GM19452 (cell line): ENCODE data around the gene SPSB3.

Experiments used
- ATAC-seq: cut with Tn5 transposase; IDR thresholded peaks from one replicate; pipeline ENCODE4 v1.9.1; 2021; ENCODE audit not compliant: unreplicated experiment

SPSB3 gene

DNA sequence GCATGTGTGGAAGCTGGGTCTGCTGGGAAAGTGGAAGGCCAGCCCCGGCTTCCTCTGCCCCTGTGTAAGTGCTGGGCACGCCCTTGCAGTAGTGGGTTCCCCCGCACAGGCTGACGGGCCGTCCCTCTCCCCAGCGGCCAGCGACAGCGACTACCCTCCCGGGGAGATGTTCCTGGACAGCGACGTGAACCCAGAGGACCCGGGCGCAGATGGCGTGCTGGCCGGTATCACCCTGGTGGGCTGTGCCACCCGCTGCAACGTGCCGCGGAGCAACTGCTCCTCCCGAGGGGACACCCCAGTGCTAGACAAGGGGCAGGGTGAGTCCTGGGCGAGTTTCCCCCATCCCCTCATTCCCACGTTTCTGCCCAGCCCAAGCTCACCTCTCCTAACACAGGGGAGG, 16.5 kb downstream of the SPSB3 start:
- ATAC-seq, result no peak

DNA sequence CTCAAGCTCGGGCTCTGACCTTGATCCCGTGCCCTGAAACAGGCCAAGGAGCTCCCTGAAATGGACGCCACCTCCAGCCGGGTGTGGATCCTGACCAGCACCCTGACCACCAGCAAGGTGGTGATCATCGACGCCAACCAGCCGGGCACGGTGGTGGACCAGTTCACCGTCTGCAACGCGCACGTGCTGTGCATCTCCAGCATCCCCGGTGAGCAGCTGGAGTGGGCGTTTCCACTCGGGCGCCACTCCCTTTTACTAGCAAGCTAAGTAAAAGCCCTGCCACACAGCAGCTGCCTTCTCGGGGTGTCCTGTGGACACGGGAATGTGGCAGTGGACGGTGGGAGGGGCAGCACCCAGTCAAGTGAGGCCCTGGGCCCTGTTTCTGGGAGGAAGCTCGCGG, 17.4 kb downstream of the SPSB3 start:
- no peak for ATAC-seq

DNA sequence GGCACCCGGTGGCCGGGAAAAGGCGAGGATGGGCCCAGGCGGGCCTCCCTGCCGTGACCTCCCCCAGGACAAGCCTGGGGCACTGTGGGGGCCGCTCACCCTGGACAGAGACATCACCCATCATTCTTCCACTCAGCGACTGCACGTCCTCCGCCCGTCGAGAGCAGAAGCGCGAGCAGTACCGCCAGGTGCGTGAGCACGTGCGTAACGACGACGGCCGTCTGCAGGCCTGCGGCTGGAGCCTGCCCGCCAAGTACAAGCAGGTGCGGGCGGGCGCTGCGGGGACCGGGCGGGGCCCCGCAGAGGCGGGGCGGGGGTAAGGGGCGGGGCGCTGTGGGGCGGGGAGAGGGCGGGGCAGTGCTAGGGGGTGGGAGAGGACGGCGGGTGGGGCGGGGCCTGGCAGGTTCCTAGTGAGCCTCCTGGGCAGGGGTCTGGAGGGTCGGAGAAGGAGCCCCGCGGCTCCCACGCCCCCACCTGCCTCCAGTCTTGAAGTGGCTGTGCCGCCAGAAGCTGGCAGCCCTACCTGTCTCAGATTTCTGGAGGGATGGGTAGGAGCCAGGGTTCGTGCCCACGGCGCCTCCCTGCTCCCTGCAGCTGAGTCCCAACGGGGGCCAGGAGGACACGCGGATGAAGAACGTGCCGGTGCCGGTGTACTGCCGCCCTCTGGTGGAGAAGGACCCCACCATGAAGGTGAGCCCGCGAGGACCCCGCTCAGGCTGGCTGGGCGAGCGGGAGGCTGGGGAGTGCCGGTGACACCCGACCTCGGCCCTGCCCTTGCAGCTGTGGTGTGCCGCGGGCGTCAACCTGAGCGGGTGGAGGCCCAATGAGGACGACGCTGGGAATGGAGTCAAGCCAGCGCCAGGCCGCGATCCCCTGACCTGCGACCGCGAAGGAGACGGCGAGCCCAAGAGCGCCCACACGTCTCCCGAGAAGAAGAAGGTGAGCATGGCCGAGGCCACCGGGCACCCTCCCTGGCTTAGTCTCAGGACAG, 18.6 kb downstream of the SPSB3 start:
- no peak for ATAC-seq

DNA sequence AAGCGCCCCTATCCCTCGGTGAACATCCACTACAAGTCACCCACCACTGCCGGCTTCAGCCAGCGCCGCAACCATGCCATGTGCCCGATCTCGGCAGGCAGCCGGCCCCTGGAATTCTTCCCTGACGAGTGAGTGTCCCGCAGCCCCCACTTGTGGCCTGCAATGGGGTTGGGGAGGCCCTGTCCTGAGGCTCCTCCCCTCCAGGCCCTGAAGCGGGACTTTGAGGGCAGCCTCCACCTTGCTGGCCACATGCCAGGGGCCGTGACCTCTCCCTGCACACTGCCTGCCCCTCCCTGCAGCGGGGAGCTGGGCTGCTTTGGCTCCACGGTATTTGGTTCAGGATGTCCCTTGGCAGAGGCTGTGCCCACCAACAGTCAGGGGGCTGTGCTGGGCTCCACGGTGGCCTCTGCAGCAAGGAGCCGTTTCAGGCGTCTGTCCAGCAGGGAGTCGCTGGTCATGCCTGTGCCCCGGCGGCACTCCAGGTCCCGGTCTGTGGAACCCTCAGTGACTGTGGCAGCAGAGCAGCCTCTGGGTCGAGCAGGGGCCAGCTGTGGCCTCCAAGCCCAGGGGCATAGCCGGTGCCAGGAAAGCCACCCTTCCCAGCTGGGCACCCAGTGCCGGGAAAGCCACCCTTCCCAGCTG, 19.4 kb downstream of the SPSB3 start:
- no peak for ATAC-seq

GRCh38 chr16:1762196-1762878, 20.0 kb downstream of the SPSB3 start:
- ATAC-seq, result no peak

DNA sequence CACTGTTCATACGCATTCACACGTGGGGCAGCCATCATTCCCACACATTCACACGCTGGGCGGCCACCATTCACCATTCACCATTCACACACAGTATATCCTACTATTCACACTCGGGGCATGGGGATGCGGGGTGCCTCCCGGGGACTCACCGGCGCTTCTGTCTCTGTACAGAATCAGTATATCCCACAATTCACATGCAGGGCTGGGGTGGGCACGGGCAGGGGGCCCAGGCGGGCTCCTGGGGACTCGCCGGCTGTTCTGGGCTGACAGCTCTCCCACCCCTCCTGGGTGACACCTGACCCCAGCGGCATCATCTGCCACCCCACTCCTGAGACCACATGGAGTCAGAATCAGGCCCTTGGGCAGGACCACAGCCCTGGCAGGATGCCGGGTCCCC, 20.6 kb downstream of the SPSB3 start:
- no peak for ATAC-seq

DNA sequence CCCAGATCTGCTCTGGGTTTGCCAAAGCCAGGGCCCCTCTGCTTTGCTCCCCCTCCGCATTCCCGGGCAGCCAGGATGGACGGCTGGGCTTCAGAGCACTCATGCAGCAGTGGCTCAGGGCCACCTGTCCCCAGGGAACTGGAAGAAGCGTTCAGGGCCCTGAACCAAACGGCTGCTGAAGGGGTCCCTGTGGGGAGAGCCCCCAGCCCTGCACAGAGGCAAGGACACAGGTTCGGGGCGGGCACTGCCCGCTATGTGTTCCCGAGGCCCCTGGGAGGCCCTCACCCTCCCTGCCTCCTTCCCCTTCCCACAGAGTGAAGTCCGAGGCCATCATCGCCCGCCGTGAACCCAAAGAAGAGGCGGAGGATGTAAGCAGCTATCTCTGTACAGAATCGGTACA, 21.5 kb downstream of the SPSB3 start:
- ATAC-seq, result no peak

- ATAC-seq, result no peak
Observed at GRCh38 chr16:1759511-1759910, 22.9 kb downstream of the SPSB3 start.

GRCh38 chr16:1758923-1759322, 23.4 kb downstream of the SPSB3 start:
- ATAC-seq, result no peak

GRCh38 chr16:1757714-1758461, 24.5 kb downstream of the SPSB3 start:
- no peak for ATAC-seq

- ATAC-seq, result no peak
Observed at GRCh38 chr16:1754204-1754603, 28.2 kb downstream of the SPSB3 start.

DNA sequence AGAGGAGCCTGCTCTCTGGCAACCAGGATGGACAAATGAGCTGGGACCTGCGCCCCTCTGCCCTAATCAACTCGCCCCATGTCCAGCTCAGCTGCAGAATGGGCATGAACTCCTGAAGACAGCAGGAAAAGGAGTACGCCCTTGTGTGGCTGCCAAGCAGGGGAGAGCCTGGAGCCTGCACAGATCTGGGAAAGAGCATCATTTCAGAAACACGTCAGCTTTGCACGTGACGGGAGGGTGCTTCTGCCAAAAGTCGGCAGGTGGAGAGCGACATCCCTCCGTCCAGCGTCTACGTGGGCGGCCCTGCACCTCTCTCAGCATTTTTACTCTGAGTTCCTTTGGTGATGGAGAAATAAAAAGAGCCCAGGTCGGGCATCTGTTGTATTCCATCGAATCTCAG, 29.5 kb downstream of the SPSB3 start:
- no peak for ATAC-seq

DNA sequence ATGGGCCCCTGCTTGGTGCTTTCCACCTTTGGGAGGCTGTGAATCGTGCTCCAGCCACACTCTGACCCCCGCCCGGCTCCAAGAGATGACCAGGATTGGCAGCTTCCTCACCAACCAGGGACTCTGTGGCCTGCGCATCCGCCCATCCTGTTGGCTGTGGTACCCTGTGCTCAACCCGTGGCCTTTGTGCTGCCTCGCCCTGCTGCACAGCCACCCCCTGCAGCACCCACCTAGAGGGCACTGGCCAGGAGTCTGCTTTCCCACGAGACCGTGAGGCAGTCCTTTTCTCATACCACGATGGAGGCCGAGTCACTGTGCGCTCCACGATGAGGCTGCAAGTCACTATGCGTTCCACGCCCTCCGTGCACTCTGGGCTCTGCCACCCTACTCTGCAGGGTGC, 30.4 kb downstream of the SPSB3 start:
- no peak for ATAC-seq

DNA sequence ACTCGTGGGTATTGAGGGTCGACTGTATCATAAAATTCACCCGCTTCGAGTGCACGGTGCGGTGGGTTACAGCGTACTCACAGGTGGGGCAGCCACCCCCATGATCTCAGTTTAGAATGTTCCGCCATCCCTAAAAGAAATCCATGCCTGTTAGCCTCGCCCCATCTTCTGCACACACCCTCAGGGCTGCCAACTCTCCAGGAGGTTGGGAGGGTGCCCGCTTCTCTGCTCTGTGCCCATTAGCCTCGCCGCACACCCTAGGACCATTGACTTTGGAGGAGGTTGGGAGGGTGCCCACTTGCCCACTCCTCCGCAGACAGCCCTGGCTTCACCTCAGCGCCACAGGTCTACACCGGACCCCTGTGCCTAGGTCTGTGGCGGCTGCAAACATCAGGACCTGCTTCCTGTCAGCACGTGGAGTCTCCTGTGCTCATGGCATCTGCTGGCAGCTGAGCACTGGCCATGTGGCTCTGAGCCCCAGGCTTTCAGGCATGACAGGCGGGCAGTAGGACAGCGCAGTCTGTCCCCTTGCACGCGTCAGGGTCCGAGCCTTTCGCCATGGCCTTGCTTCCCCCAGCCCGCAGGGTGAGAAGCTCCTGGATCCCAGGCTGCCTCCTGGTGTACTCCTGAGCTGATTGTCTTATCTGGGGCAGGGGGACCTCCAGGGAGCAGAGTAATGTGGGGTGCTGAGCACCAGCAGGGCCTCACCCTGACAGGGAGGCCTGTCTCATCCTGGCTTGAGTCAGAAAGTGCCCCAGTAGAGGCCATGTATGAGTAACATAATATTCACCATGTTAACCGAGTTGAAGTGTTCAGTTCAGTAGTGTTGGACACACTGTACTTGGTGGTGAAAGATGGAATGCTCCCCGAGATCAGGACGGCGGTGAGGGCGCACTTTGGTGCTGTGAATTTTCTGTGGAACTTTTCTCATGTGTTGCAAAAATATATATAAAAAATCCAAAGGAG, 32.9 kb downstream of the SPSB3 start:
- no peak for ATAC-seq

DNA sequence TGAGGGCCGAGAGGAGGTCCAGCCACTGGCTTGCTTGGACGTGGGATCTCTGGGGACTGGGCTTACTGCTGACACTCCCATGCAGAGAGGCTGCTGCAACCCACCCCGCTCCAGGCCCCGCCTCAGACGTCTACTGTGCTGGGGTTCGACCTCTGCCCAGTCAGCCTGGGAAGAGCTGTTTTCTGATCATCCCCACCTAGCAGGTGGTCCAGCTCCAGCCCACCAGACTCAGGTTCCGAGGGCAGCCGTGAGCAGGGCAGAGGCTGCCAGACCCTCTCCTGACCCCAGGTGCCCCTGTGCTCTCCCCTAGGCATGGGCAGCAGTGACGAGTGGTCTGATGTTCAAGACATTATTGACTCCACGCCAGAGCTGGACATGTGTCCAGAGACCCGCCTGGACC, 34.4 kb downstream of the SPSB3 start:
- no peak for ATAC-seq

DNA sequence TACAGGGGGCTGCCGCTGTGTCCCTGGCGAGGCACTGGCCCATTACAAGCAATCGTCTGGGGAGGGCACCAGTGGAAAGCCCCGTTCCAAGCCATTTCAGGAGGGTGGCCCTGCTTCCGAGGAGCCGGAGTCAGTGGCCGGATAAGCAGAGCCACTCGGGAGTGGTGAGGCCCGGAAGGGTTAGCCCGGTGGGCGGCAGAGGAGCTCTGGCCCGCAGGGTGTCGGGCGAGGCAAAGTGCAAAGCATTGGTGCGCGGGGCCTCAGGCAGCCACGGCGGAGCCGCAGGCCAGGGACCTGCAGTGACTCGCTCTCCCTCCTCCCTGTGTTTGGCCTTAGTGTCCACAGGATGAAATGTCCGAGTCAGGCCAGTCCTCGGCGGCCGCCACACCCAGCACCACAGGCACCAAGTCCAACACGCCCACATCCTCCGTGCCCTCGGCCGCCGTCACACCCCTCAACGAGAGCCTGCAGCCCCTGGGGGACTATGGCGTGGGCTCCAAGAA, 35.6 kb downstream of the SPSB3 start:
- ATAC-seq, result no peak

DNA sequence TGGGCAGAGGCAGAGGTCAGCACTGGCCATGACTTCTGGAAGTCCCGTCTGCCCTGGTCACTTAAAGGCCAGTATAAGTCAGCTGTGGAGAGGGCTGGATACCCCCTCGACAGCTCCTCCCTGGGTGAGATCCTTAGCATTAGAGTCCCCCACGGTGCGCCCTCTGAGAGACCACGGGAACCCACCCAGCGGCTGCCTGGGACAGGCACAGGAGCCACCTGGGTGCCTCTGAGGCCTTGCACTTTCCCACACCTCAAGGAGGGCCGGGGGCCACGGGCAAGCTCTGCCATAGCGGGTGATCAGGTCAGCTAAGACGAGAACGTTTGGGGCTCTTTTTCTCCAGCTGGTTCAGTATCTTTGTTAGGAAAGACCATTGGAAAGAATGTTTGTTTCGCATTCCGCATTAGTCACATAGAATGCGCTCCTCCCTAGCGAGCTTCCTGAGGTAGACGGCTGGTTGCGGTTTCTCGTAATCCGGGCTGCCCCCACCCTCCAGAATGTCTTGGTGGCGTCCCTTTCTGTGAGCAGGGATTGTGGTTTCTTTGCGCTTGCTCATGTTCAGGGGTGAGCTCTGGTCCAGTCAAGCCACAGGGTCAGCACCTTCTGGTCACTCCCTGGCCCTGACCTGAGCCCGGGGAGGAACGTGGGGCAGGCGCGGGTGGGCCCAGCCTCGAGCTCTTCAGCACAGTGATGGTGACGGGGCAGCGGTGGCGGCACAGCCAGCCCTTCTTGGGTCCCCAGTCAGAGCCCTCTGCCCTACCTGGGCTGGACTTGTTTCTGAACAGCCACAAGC, 36.3 kb downstream of the SPSB3 start:
- ATAC-seq, result no peak

DNA sequence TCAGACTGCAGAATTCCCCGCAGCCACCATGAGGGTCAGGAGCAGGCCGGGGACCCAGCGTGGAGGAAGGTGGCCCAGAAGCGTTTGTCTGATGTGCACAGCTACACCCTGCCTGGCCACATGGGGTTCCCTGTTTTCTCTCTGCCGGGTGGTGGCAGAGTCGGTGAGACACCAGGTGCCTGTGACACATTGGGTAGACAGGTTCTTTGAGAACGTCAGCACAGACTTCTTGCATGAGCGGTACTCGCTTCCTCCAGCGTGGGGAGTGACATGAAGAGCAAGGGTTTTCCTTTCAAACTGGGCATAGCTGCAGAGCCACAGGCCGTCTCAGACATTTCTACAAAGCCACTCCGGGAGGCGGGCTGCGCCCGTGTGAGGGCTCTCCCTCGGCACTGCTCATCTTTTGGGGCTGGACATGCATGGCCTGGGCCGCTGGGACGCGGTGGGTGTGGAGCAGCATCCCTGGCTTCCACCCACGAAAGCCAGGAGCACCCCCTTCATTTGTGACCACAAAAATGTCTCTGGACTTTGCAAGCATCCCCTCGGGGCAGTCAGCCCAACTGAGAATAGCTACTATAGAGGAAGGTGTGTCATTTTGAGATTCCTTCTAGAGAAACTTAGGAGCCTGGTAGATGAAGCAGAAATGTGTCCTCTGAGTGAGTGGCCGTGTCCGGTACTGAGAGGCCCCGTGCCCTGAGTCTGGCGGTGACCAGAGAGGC, 37.0 kb downstream of the SPSB3 start:
- ATAC-seq, result no peak
